DMS153 treated with DMSO at 0.1 percent for 48 hours (cell line): ENCODE measurements around the gene PAQR6.

Experiments
- DNase-seq: peaks from one replicate; lab custom pipeline; 2025; ENCODE audit not compliant: unreplicated experiment; lab: John Stamatoyannopoulos, UW

Gene PAQR6

DNA sequence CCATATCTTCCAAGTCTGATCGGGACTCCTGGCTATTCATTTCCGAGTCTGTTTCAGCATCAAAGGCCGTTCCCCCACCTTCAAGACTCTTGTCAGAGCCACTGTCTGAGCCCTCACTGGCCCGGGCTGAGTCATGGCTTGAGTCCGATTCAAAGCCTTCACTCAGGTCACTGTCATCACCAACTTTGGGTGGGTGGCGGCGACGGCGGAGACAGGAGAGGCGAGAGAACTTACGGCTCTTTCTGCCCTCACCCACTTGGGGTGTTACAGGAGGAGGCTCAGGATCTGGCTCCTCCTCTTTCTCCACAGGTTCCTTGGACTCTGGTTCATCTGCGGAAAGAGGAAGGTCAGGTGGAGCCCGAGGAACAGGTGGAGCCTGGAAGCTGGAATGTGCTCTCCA lies 18.2 kb upstream of the PAQR6 start:
- DNase-seq: no peak

DNA sequence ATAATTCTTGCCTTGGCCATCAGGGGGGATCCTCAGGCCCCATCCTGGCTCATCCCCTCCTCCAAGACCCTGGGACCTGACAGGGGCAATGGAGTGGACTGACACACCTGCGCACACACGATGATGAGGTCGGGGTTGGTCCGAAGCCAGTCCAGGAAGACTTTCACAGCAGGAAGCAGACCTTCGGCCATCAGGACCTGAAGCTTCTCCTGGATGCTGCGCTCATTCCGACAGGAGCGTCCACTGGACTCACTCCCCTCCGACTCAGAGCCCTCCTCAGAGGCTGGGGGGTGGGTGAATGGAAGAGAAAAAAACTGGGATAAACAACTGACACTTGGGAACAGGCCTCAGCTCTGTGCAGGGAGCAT lies 15.4 kb upstream of the PAQR6 start:
- no peak for DNase-seq

DNA sequence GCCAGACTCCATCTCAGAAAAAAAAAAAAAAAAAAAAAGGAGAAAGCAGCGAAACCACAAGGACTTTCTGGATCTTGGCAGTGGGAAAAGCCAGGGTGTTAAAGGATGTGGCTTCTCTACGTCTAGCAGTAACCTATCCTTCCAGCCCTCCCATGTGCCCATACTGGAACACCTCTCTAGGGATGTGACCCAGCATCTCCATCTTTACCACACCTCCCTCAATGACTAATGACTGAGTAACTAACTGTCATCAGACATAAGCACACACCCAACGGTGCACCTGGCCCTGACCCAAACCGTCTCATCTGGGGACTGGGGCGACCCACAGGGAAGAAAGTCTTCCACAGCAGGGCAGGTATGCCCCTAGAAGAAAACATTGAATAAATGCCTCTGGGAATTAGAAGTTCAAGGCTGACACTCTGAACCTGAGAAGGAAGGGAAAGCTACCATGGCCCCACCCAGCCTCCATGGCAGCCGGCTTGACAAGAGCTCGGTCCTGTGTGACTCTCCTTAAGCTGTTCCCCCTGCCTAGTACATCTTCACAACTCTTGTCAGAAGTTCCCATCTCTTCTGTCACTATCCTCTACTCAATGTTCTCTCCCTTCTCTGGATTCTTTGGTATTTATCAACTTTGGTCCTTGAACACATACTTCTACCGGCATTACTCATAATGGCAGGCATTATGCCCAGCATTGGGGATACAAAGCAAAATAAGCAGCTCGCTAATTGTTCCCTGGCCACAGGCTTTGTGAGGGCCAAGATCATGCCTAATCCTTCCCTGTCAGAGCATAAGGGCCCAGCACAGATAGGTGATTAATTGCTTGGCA lies 14.8 kb upstream of the PAQR6 start:
- DNase-seq: no peak

DNA sequence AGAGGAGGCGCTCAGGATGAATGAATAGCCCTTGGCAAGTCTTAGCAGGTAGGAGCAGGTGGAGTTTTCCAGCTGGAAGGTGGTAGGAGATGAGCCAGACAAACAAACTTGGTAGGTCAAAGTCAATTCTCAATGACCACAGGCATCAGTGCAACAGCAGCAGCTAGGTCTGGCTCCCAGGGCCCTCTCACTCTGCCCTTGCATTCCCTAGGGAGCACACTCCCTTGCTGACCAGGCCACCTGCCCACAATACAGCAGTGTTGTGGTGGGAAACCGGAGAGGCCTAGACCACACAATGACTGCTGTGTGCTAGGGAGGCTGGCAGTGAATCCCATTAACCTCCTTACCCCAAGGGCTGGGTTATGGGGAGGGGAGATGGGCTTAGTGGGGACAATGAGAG lies 13.0 kb upstream of the PAQR6 start:
- DNase-seq: no peak

DNA sequence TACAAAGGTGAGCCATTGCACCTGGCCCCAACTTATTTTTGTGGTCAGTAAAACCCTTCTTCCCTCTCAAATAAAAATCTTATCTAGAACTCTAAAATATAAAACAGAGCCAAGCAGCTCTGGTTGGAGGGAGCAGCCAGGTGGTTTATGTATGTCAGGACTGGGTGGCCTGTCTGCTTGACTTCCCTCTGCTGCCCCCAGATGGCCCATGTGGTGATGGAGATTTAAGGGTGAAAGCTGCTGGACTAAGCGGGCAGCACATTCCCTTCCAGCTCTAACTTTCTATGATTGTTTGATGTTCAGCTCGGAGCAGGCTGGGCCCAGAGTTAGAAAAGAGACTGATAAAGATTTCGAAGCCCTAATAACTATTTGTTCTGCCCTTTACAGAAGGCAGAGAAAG lies 11.9 kb upstream of the PAQR6 start:
- DNase-seq: no peak

DNA sequence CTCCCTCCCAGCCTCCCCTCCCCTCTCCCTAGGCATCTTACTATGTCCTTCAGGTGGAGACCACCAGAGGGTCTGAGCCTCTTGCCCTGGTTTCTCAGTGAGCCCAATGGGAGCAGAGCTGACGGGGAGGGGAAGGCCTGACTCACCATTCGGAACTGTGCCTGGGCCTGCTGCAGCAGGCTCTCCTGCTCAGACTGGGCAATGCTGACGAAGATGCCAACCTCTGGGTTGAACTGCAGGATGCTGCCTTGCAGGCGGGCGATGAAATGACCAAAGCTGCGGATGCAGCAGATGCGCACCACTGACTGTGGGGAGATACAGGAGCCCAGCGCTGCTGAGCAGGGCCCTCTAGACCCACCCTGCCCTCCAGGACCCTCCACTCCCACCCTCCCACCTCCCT lies 11.0 kb upstream of the PAQR6 start:
- DNase-seq: no peak

DNA sequence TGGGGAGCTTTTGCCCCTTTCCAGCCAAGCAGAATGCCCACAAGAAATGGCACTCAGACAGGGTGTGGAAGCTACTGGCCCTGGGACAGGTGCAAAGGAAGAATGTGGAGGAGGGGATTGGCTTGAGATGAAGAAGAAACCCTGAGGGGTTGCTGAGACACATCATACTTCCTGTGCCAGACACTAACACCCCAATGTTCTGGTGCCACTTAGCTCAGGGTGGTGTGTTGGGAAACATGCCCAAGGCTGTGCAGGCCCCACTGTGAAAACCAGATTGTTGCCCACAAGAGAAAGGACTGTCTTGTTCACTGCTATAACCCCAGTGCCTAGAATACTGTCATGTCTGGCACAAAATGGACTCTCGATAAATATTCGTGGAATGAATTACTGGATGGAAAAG lies 9.9 kb upstream of the PAQR6 start:
- DNase-seq: no peak

DNA sequence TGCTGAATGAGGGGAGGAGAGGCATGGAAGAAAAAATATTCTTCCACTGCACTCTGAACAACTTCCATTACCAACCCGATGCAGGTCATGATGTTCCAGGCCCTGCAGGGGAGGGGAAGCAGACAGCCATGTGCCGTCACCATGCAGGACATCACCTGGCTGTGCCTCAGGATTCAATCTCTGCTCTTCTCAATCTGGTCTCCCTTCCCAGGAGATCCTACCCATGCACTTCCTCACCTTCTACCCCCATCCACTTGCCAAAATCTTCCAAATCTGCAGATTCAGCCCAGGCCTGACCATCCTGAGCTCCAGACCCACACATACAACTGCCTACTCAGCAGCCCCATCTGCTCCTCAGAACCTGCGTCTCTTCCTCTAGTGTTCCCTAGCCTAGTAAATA lies 5.8 kb upstream of the PAQR6 start:
- no peak for DNase-seq

DNA sequence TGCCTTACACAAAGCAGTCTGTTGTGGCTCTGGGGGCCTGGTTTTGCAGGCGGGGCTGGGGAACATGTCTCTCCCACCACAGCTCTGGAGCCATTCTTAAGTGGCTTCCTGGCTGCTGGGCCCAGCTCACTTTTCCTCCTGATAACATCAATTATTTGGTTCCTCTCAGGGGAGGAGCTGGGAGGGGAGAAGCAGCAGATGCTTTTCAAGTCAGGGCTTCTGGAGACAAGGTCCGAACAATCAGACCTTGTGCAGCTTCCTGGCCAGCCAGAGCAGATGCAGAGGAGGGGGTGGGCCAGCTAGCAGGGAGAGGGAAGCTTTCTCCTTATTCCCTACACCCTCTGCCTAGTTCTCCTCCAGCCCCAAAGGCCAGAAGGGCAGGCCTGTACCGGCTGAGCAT lies 3.7 kb upstream of the PAQR6 start:
- no peak for DNase-seq

DNA sequence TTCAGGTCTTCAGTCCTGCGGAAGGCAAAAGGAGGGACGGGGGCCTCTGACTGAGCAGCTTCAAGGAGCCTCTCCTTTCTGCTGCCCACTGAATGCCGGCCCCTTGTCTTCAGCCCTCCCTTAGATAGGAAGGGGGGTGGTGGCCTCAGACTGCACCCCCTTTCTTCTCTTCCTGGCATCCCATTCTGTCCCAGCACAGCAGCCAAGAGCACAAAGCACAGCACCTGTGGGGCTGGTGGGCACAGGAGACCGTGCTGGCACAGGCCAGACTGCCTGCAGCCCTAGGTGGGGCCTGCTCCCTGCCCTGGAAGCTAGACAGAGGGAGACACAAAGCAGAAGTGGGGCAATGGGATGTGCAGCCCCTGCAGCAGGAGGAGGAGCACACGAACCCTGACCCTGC lies 1.7 kb upstream of the PAQR6 start:
- DNase-seq: no peak

DNA sequence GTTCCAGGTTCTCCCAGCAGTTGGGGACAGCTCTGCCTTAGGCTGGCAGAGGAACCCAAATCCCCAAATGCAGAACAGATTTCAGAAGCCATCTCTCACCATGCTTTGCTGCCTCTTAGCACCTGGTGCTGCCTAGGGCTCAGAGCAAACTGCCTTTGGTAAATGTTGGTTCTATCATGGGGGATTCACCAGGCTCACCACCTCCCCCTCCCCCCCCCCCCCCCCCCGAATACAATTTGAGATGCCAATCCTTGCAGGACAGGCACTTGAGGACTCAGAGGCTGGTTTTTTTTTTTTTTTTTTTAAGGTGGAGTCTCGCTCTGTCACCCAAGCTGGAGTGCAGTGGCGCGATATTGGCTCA lies 447 bp upstream of the PAQR6 start:
- no peak for DNase-seq

DNA sequence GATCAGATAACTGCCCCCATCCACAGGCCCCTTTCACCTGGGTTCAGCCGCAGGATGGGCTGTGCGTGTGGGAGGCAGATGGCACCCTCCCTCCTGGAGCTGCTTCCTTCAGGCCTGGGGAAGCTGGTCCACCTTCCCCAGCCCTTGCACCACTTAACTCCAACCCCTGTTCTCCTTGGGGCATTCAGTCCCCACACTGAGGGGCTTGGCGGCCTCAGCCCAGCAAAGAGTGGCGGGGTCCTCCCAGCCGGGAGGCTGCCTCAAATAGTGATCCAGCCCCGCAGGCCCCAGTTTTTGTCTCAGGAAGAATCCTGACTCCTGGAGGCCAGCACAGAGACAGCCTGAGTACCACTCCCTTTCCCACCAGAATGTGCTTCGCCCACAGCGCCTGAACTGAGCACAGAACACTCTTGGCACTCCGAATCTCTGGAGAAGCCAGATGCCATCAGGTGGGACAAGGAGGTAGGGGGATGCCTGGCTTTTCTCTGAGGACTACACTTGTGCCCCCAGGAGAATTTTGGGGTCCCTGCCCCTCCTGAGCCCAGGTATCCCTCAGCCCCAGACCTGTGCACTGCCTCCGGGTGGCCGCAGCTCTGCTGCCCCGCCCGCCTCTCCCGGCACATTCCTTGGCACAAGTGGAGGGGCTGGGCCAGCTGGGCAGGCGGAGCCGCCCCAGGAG lies 936 bp downstream of the PAQR6 start:
- DNase-seq: no peak

DNA sequence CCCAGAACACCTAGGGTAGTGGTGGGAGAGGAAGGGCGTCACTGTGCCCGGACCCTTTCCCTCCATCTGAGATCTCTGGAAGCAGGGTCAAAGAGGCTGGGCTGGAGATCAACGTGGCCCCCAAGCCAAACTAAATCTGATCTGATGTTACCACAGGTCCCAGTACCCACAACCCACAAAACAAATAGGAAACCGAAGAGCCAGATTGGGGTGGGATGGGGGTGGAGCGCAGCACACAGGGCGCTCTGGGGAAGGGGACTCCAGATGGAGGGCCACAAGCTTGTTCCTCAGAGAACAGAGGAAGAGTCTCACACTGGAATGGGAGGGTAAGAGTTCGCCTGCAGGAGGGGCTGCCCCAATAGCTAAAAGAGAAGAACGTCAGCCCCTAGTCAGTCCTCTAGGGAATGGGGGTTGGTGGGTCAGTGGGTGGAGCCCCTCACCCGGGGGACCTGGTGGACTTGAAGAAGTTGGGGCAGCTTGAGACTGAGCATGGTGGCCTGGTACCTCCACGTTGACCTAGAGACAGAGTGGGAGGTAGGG lies 1.5 kb downstream of the PAQR6 start:
- no peak for DNase-seq

DNA sequence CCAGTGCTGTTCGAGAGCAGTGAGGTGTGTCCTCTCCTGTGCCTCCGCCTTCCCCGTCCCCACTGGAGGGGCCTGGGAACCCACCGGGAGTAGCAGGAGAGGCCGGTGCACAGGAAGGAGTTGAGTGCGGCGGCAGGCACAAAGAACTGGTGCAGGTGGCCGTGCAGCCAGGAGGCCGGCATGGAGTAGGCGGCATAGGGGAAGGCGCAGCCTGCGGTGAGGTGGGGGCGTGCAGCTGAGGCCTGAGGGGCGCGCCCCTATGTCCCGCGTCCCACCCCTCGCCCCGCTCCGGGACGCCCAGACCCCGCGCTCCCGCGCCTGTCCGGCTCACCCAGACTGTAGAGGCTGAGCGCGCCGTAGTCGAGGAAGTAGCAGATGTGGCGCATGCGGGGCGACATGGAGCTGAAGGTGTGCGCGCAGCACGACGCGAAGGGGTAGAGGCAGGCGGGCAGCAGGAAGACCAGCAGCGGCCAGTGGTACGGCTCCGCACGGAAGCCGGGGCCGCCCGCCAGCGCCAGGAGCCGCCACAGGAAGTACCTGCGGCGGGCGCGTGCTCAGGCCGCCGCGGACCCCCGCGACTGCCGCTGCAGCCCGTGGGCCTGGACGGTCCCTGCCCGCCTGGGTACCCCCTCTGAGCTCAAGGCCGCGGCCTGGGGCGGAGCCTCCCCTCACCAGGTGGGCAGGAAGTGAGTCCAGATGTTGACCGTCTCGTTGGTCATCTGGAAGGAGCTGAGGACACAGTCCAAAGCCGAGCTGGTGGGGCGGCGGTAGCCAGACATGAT lies 2.2 kb downstream of the PAQR6 start:
- peak; percentile 30 for DNase-seq

DNA sequence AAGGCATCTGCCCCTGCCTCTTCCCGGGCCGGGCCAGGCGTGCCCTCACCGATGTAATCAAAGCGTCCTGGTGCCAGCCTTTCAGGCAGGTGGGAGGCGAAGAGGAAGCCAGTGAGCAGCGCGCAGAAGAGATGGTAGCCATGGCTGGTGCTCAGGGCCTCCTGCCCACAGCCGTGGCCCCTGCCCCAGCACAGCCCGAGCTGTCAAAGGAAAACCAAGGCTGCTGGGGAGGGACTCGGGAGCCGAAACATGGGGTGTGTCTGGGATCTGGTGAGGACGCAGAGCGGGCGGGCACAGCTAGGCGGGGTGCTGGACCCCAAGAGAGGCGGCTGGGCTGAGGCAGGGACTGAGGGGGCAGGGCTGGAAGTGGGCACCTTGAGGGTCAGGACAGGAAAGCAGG lies 3.1 kb downstream of the PAQR6 start:
- no peak for DNase-seq

DNA sequence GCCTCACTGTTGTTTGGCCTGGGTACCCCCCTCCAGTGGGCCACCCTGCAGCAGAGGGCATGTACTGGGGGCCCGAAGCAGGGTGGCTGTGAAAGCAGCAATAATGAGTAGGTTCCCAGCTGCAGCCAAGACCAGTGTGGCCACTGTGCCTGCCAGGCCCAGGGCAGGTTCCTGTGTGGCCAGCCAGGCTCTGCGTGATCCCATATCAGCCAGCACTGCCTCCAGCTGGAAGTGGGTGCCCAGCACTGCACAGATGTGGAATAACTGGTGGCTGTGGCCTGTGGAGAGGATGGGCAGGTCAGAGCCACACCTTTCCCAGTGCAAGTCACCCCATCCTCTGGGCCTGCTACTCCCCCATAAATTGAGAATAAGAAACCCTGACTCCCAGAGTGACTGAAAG lies 3.7 kb downstream of the PAQR6 start:
- no peak for DNase-seq

DNA sequence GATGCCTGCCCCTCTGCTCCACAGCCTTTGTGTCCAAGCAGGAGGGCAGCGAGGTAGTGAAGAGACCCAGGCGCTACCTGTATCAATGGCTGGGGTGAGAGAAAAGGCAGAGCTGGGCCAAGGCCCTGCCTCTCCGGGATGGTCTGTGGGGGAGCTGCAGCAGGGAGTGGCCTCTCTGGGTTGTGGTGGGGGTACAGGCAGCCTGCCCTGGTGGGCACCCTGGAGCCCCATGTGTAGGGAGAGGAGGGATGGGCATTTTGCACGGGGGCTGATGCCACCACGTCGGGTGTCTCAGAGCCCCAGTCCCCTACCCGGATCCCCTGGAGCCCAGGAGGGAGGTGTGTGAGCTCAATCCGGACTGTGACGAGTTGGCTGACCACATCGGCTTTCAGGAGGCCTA lies 5.1 kb downstream of the PAQR6 start:
- DNase-seq: no peak

DNA sequence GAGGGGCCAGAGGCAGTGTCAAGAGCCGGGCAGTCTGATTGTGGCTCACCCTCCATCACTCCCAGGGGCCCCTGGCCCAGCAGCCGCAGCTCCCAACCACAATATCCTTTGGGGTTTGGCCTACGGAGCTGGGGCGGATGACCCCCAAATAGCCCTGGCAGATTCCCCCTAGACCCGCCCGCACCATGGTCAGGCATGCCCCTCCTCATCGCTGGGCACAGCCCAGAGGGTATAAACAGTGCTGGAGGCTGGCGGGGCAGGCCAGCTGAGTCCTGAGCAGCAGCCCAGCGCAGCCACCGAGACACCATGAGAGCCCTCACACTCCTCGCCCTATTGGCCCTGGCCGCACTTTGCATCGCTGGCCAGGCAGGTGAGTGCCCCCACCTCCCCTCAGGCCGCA lies 5.9 kb downstream of the PAQR6 start, which contains the start of gene BGLAP:
BGLAP (plus strand) TSS at position 259 of the 400 bp plus-strand sequence; CDS start at position 307, 48 bp downstream.
- no peak for DNase-seq

DNA sequence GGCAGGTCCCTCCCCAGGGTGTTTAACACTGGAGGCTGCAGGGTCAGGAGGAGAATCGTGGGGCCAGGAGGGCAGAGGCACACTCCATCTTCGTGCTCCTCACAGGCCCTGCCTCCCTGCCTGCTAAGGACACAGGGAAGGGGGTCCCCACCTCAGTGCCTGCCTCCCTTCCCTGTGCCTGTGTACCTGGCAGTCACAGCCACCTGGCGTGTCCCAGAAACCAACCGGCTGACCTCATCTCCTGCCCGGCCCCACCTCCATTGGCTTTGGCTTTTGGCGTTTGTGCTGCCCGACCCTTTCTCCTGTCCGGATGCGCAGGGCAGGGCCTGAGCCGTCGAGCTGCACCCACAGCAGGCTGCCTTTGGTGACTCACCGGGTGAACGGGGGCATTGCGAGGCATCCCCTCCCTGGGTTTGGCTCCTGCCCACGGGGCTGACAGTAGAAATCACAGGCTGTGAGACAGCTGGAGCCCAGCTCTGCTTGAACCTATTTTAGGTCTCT lies 6.5 kb downstream of the PAQR6 start:
- DNase-seq: no peak

DNA sequence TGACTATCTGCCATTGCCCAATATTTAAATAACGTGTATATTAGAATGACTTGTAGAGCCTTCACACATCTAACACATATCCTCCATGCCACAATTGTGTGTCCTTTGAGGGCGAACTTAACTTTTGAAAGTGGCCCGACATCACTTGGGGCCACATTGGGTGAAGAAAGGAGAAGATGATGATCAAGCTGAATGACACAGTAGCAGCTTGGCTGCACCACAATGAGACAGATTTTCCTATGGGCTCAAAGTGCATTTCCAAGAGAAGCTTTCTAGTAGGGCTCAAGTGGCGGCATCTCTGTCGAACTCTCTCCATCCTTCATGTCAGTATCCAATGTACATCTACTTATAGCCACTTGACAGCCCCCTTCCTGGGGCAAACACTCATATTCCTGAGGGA lies 9.6 kb downstream of the PAQR6 start:
- no peak for DNase-seq

DNA sequence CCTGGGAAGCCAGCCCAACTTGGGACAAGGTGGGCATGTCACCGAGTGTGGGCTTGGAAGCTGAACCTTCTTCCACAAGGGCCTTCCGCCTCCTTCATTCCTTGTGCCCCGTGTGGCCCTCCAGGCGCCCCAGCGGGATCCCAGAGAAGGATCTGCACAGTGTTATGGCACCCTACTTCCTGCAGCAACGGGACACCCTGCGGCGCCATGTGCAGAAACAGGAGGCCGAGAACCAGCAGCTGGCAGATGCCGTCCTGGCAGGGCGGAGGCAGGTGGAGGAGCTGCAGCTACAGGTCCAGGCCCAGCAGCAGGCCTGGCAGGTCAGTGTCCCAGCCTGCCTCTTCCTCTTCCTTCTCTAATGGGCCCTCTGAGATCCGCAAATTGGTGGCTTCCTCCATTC lies 11.7 kb downstream of the PAQR6 start:
- no peak for DNase-seq
